ENCODE data around the gene DDX17. TPM values are rescaled to one million over a fixed set of nuclear protein-coding genes. Genes with fewer than 3 reads are reported as not detected.

The DDX17 gene
- total RNA-seq, 1 experiment from 2014 or later: 322 TPM

DNA sequence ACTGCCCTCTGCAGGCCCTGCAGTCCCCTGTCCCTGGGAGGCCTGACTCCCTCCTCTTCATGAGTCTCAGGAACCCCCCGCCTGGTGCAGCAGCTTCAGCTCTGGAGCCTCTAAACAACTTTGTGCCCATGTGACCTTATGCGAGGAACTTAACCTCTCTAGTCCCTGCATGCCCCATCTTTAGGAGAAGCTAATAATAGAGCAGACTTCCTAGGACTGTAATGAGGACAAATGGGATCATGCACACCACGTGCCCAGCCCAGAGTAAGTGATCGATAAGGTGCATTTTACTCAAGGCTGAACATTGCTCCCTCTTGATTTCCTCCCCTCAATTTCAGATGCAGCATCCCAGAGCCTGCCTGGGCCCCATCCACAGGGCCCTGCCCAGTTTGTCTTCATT, 70.1 kb downstream of the DDX17 start:
- DNase-seq (ENCODE audit: unreplicated experiment): no peak
- Mint-ChIP-seq H3K4me1 (ENCODE audit: insufficient read depth, unreplicated experiment) (no peaks in the 10 kb centered on the region), H3K27ac (ENCODE audit: low read depth, unreplicated experiment) (no peak overlapping the region), H3K9me3 (ENCODE audit: unreplicated experiment) (no peaks in the 10 kb centered on the region), H3K27me3 (ENCODE audit: insufficient read depth, unreplicated experiment) (peaks cover 21% of the 10 kb centered on the region), H3K36me3 (ENCODE audit: insufficient read depth, unreplicated experiment) (no peaks in the 10 kb centered on the region), H3K4me3 (ENCODE audit: unreplicated experiment) (no peak overlapping the region)
- TF ChIP-seq CTCF (IDR thresholded peaks at IDR 0.05; ENCODE audit: unreplicated experiment): no peak
- POLR2A ChIA-PET: interaction anchor here (0.6 kb wide), 1 partner anchor 160 kb away, joined by 3 read pairs; no protein-coding TSS in a partner anchor
- CTCF ChIA-PET: no interaction called here
- no TSS peak for BruUV-seq (replicated peaks)
- intact Hi-C loops (cut with micrococcal nuclease): no loop called here

- ChIA-PET POLR2A (no interaction called here), CTCF (no interaction called here)
- Mint-ChIP-seq H3K4me1 (ENCODE audit: insufficient read depth, unreplicated experiment) (no peaks in the 10 kb centered on the region), H3K9me3 (ENCODE audit: unreplicated experiment) (no peaks in the 10 kb centered on the region), H3K27ac (ENCODE audit: low read depth, unreplicated experiment) (no peak overlapping the region), H3K4me3 (ENCODE audit: unreplicated experiment) (no peak overlapping the region), H3K27me3 (ENCODE audit: insufficient read depth, unreplicated experiment) (peaks cover 11% of the 10 kb centered on the region), H3K36me3 (ENCODE audit: insufficient read depth, unreplicated experiment) (no peaks in the 10 kb centered on the region)
- BruUV-seq (replicated peaks): no TSS peak
- DNase-seq (ENCODE audit: unreplicated experiment): no peak
- intact Hi-C loops (cut with micrococcal nuclease): no loop called here
- no peak for TF ChIP-seq CTCF (IDR thresholded peaks at IDR 0.05; ENCODE audit: unreplicated experiment)
Observed at GRCh38 chr22:38435010-38435409, 71.1 kb downstream of the DDX17 start.

DNA sequence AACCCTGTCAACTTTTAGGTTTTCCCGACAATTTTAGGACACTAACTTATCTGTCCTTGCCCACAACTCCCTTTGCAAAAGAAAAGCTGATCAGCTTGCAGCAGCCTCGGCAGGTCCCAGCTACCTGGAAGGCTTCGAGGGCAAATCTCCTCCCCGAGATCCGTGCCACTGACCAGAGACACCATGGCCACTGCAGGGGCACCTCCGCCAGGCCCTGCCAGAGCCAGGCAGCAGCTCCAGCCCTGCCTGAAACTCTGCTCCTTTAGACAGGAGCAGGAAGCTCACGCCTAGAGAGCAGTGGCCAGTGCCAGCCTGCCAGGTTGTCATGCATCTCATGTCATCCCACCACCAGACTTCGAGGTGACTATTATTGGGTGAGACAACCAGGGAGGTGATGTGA, 72.2 kb downstream of the DDX17 start:
- Mint-ChIP-seq H3K9me3 (ENCODE audit: unreplicated experiment) (no peaks in the 10 kb centered on the region), H3K27me3 (ENCODE audit: insufficient read depth, unreplicated experiment) (peaks cover 11% of the 10 kb centered on the region), H3K36me3 (ENCODE audit: insufficient read depth, unreplicated experiment) (no peaks in the 10 kb centered on the region), H3K27ac (ENCODE audit: low read depth, unreplicated experiment) (no peak overlapping the region), H3K4me3 (ENCODE audit: unreplicated experiment) (no peak overlapping the region), H3K4me1 (ENCODE audit: insufficient read depth, unreplicated experiment) (no peaks in the 10 kb centered on the region)
- intact Hi-C loops (cut with micrococcal nuclease): no loop called here
- ChIA-PET POLR2A (no interaction called here), CTCF (no interaction called here)
- BruUV-seq (replicated peaks): no TSS peak
- no peak for TF ChIP-seq CTCF (IDR thresholded peaks at IDR 0.05; ENCODE audit: unreplicated experiment)
- DNase-seq (ENCODE audit: unreplicated experiment): no peak

Other genes with a start within 250 kb of the DDX17 start
- 58.7 and 69.1 TPM in 2 replicates for gene TMEM184B, start 233.3 kb downstream of the DDX17 start, total RNA-seq (2022)
- gene CSNK1E, start 188.9 kb downstream of the DDX17 start, total RNA-seq (2022): 354 and 425 TPM in 2 replicates
- not detected in 2 replicates for gene KCNJ4, start 51.1 kb downstream of the DDX17 start, total RNA-seq (2022)
- 6.4 and 11.5 TPM in 2 replicates for gene KDELR3, start 38.2 kb downstream of the DDX17 start, total RNA-seq (2022)
- 0.56 and 1.4 TPM in 2 replicates for gene DMC1, start 63.9 kb upstream of the DDX17 start, total RNA-seq (2022)
- gene FAM227A, start 150.1 kb upstream of the DDX17 start, total RNA-seq (2022): 2.3 and 2.6 TPM in 2 replicates
- 40.6 and 42.1 TPM in 2 replicates for gene CBY1, start 150.3 kb upstream of the DDX17 start, total RNA-seq (2022)
- gene TOMM22, start 175.6 kb upstream of the DDX17 start, total RNA-seq (2022): 60.4 and 71.5 TPM in 2 replicates
- gene JOSD1, start 194.6 kb upstream of the DDX17 start, total RNA-seq (2022): 84.9 and 86.9 TPM in 2 replicates
- 62.5 and 66.4 TPM in 2 replicates for gene GTPBP1, start 199.6 kb upstream of the DDX17 start, total RNA-seq (2022)
- 51.9 and 66.8 TPM in 2 replicates for gene SUN2, start 249.7 kb upstream of the DDX17 start, total RNA-seq (2022)